ENCODE measurements around the gene DHX38.

GRCh38 chr16:72123426-72123825 lies 29.8 kb downstream of the DHX38 start:
- no peak for TF ChIP-seq CTCF (IDR thresholded peaks at IDR 0.05)
- TF ChIP-seq POLR2A (IDR thresholded peaks at IDR 0.05) = no peak

Measured in thyroid gland (tissue), 4 donors.